Tibial artery (tissue), 4 donors: ENCODE measurements around the gene NKX1-2.
A peak's percentile ranks its signal among the peaks of the same experiment; 100 is the strongest.

Source experiments
- DNase-seq, 2 donors: peaks; one replicate each; pipeline ENCODE4 v3.0.0-alpha.2; 2019
- H3K27ac ChIP-seq, 2 donors: fragments of 200-600 bp; sonication (generic) in 1 of 2; 1 replicate in 1 of 2; 2 replicates in 1 of 2; pipeline ENCODE4 v1.5.1; 2018 to 2019; ENCODE audit warnings: mild to moderate bottlenecking in 1 of 2
- H3K27me3 ChIP-seq, 2 donors: fragments of 200-600 bp; sonication (generic) in 1 of 2; one replicate each; pipeline versions ENCODE4 v1.5.1 to v1.6.0; 2016 to 2019
- H3K36me3 ChIP-seq, 3 donors: fragments of 200-600 bp; sonication (generic) in 2 of 3; one replicate each; pipeline ENCODE4 v1.5.1; 2016 to 2019; ENCODE audit warnings: mild to moderate bottlenecking in 2 of 3
- H3K4me1 ChIP-seq, 4 donors: fragments of 200-600 bp; sonication (generic) in 2 of 4; 1 replicate in 3 of 4; 2 replicates in 1 of 4; pipeline ENCODE4 v1.5.1; 2016 to 2019
- H3K4me3 ChIP-seq, 2 donors: fragments of 200-600 bp; sonication (generic) in 1 of 2; 1 replicate in 1 of 2; 2 replicates in 1 of 2; pipeline ENCODE4 v1.5.1; 2018 to 2019; ENCODE audit warnings: mild to moderate bottlenecking in 2 of 2
- H3K9me3 ChIP-seq, 3 donors: fragments of 200-600 bp; sonication (generic) in 1 of 3; one replicate each; pipeline ENCODE4 v1.5.1; 2016 to 2019
- intact Hi-C: fragments of 100-400 bp; cut with DNase I; formaldehyde crosslinking; loops from one replicate; pipeline ENCODE4 v1.15.0; 2023; ENCODE audit warnings: low total_unique reads
- TF ChIP-seq, protein P1 (sequence below), 2 experiments: fragments of 200-600 bp in 1 of 2; fragments of 450-650 bp in 1 of 2; IDR thresholded peaks; one replicate each; pipeline ENCODE4 v1.5.1; 2017 to 2019; ENCODE audit warnings: antibody characterized with exemption in 2 of 2, mild to moderate bottlenecking in 1 of 2, moderate library complexity in 1 of 2

Gene NKX1-2

DNA sequence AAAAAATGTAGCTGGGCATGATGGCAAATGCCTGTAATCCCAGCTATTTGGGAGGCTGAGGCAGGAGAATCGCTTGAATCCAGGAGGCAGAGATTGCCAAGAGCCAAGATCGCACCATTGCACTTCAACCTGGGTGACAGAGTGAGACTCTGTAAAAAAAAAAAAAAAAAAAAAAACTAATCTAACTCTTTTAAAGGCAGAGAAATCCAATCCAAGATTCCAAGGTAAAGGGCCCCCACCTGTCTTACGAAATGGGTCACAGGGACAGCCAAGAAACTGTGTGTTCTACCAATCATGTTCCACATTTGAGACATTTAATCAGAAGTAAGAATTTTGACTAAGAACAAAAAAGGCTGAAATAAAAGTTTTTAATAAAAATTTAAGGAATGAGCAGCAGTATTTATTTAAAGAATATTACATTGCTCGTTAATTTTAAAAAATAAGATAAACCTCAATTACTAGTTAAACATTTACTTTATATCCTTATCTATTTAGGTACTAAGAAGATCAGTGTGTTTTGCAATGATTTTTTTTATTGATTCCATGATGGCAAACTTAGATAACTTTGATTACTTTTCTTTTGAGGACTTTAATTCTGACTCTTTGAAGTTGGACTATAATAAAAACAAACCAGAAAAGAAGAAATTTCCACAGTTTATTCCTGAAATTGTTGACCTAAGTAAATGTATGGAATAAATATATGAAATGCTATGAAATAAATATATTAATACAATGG is 24.4 kb downstream of the NKX1-2 start:
- H3K36me3 ChIP-seq: no peaks in the 10 kb centered on the region
- intact Hi-C loops: no loop called here

DNA sequence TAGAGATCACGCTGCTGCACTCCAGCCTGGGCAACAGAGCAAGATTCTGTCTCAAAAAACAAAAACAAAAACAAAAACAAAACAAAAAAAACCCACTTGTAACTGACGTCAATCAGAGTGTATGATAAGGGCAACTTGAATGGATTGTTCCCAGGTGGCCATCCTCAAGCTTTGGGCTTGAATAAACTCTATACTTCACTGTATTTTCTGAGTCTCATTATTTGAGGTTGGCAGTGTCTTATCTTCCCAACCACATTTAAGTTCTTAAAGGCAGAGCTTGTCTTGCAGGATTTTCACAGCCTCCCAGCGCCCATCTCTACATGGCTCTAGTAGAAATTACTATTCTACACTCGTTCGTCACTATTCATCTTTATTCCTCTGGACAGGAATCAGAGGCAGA is 26.0 kb downstream of the NKX1-2 start:
- no peak overlapping the region for H3K27ac ChIP-seq
- DNase-seq: no peak
- H3K4me1 ChIP-seq: peaks cover 0 to 5% (median 0%) of the 10 kb centered on the region in 4 donors
- H3K9me3 ChIP-seq: no peaks in the 10 kb centered on the region
- TF ChIP-seq, protein P1, sequence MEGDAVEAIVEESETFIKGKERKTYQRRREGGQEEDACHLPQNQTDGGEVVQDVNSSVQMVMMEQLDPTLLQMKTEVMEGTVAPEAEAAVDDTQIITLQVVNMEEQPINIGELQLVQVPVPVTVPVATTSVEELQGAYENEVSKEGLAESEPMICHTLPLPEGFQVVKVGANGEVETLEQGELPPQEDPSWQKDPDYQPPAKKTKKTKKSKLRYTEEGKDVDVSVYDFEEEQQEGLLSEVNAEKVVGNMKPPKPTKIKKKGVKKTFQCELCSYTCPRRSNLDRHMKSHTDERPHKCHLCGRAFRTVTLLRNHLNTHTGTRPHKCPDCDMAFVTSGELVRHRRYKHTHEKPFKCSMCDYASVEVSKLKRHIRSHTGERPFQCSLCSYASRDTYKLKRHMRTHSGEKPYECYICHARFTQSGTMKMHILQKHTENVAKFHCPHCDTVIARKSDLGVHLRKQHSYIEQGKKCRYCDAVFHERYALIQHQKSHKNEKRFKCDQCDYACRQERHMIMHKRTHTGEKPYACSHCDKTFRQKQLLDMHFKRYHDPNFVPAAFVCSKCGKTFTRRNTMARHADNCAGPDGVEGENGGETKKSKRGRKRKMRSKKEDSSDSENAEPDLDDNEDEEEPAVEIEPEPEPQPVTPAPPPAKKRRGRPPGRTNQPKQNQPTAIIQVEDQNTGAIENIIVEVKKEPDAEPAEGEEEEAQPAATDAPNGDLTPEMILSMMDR (IDR thresholded peaks at IDR 0.05): no peak
- H3K4me3 ChIP-seq: no peak overlapping the region
- H3K36me3 ChIP-seq: no peaks in the 10 kb centered on the region
- intact Hi-C loops: no loop called here
- peaks cover 0 to 31% of the 10 kb centered on the region in 2 donors for H3K27me3 ChIP-seq

More for the DNA sequence above, 24.4 kb downstream of the NKX1-2 start:
- H3K4me3 ChIP-seq: no peak overlapping the region
- H3K27ac ChIP-seq: no peak overlapping the region
- no peaks in the 10 kb centered on the region for H3K9me3 ChIP-seq
- no peak for DNase-seq
- H3K27me3 ChIP-seq: peaks cover 0 to 36% of the 10 kb centered on the region in 2 donors
- no peaks in the 10 kb centered on the region for H3K4me1 ChIP-seq
- TF ChIP-seq, protein P1 (IDR thresholded peaks at IDR 0.05): no peak

DNA sequence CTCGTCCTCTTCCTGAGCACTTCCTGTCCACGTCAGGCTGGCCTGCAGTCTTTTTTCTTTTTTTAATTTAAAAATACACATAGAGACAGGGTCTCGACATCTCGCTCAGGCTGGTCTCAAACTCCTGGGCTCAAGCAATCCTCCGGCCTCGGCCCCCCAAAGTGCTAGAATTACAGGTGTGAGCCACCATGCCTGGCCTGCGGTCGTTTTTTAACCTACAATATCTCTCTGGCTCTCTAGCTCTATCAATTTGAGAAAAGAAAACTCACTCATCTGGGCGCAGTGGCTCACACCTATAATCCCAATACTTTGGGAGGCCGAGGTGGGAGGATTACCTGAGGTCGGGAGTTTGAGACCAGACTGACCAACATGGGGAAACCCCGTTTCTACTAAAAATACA is 27.1 kb downstream of the NKX1-2 start:
- DNase-seq: no peak
- intact Hi-C loops: no loop called here
- no peak overlapping the region for H3K4me3 ChIP-seq
- H3K27ac ChIP-seq: no peak overlapping the region
- H3K36me3 ChIP-seq: no peaks in the 10 kb centered on the region
- H3K4me1 ChIP-seq: peaks cover 0 to 7% (median under 1%) of the 10 kb centered on the region in 4 donors
- H3K9me3 ChIP-seq: no peaks in the 10 kb centered on the region
- TF ChIP-seq, protein P1 (IDR thresholded peaks at IDR 0.05): no peak
- H3K27me3 ChIP-seq: peaks cover 0 to 31% of the 10 kb centered on the region in 2 donors

DNA sequence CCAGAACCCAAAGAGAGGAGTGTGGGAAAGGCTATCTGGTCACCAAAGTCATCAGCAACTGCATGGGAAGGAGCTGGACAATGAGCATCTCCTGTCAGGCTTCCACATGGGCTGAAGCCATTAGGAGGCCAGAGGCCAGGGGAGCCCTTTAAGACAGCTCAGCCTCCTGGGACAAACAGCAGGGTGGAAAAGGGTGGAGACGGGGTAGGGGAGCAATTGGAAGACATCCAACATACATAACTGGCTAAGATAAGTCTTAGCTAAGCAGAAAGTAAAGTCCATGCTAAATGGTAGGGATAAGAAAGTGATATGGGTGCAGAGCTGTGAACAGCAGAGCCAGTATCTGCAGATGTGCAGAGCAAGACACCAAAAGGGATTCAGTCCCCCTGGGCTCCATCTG is 29.6 kb downstream of the NKX1-2 start:
- TF ChIP-seq, protein P1 (IDR thresholded peaks at IDR 0.05): no peak
- Histone ChIP-seq H3K27me3 (peaks cover 0 to 21% of the 10 kb centered on the region in 2 donors), H3K36me3 (no peaks in the 10 kb centered on the region), H3K4me1 (peaks cover 0 to 30% (median 21%) of the 10 kb centered on the region in 4 donors), H3K4me3 (no peak overlapping the region), H3K27ac (no peak overlapping the region), H3K9me3 (no peaks in the 10 kb centered on the region)
- intact Hi-C loops: loop anchor here (2.0 kb wide), 1 partner anchor 41 kb away; the partner anchor contains the start of gene LHPP
- DNase-seq: no peak

DNA sequence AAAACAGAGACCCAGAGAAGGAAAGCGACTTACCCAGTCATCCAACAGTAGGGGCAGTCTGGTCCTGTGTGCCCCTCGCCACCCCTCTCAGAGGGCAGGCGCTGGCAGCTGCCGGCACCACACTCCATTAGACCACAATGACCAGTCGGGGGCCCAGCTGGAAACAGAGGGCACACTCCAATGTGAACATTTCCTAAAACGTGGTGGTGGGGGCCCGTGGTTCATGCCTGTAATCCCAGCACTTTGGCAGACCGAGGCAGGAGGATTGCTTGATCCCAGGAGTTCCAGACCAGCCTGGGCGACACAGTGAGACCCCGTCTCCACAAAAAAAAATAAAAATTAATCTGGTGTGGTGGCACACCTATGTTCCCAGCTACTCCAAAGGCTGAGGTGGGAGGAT is 30.2 kb downstream of the NKX1-2 start:
- Histone ChIP-seq H3K9me3 (no peaks in the 10 kb centered on the region), H3K4me3 (no peak overlapping the region), H3K27me3 (peaks cover 0 to 21% of the 10 kb centered on the region in 2 donors), H3K27ac (no peak overlapping the region), H3K4me1 (peaks cover 0 to 36% (median 26%) of the 10 kb centered on the region in 4 donors), H3K36me3 (no peaks in the 10 kb centered on the region)
- peak in 1 of 2 donors; percentile 24 for DNase-seq
- TF ChIP-seq, protein P1 (IDR thresholded peaks at IDR 0.05): no peak
- intact Hi-C loops: loop anchor here (2.0 to 10.0 kb wide), 2 partner anchors 41 to 315 kb away; partner anchors contain the start of gene LHPP
